AG04450 (cell line): ENCODE results near the gene BCLAF3. TPM values are rescaled to one million over a fixed set of nuclear protein-coding genes. Genes with fewer than 3 reads are reported as not detected.
A peak's percentile ranks its signal among the peaks of the same experiment; 100 is the strongest.

Experiments
- CTCF ChIA-PET: fragments of 300-600, 350-600 bp; formaldehyde crosslinking; extraction: SDS; loops from one replicate; lab custom pipeline; 2022; ENCODE audit warnings: antibody characterized with exemption, inconsistent platforms; lab: Charles Lee
- POLR2A ChIA-PET: fragments of 350-600 bp; formaldehyde crosslinking; extraction: SDS; loops from one replicate; lab custom pipeline; 2021; ENCODE audit warnings: antibody characterized with exemption, inconsistent platforms; lab: Yijun Ruan, JAX
- DNase-seq: peaks from one replicate; pipeline ENCODE4 v3.0.0-alpha.2; 2011; ENCODE audit warnings: low read depth, low spot score
- H3K27ac ChIP-seq: one replicate; pipeline ENCODE4 v1.5.1; 2012; ENCODE audit warnings: low read depth, low read length, control low read depth
- H3K27me3 ChIP-seq: one replicate; pipeline ENCODE4 v1.6.0; 2012; ENCODE audit warnings: low read length; ENCODE audit not compliant: control insufficient read depth, insufficient read depth
- H3K4me3 ChIP-seq: 2 replicates; pipeline ENCODE4 v1.5.1; 2011; ENCODE audit warnings: mild to moderate bottlenecking, low read depth, low read length, control low read depth
- H3K9me3 ChIP-seq: 2 replicates; pipeline ENCODE4 v1.5.1; 2012; ENCODE audit warnings: low read length; ENCODE audit not compliant: control insufficient read depth, insufficient read depth
- polyA plus RNA-seq: library from polyadenylated mRNA; depleted of rRNA; stranded (reverse); fragments of >200 nt; gene quantifications from 2 replicates; pipeline ENCODE4 v1.2.3, GENCODE V29; 2011; rRNA removed
- small RNA-seq: library from RNA; depleted of rRNA; stranded (forward); fragments of <200 nt; gene quantifications from one replicate; pipeline ENCODE3, GENCODE V24; 2012; ENCODE audit warnings: low read depth; ENCODE audit not compliant: insufficient read length
- TF ChIP-seq, protein P1 (sequence below): IDR thresholded peaks from 2 replicates; pipeline ENCODE4 v1.5.1; 2011; ENCODE audit warnings: low read depth, low read length, control low read depth, inconsistent platforms

The BCLAF3 gene
- polyA plus RNA-seq, 1 experiment: 2.8 TPM

DNA sequence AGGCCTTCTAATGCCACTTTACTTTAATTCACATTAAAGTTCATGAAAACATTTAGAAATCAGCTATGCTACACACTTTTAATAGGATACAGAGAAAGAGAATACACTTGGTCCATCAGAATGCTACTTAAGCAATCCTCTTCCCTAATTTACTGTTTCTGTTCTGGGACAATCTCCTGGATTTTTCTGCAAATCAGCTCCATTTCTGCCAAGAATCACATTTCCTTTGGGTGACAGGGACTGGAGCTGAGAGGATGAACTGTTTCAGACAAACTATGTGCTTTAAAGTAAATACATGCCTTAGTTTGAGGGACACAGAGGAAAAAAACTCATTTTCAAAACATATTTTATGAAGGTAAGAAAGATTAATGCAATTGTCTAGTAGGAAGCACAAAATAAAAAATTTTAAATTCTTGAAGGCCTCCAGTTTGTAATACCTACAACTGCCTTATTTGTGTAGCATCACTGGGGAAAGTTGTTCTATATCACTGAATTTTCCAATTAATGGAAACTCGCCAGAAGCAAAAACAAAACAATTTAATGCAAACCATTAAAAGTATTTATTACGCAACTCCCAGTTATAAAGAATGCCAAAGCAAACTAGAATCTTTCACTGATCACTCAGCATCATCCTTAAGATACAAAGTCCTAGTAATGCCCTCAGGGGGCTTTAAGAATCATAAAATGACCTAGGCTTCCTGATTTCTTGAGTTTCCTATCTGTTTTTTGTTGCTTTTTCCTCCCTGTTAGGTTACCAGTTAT lies 36.3 kb downstream of the BCLAF3 start:
- POLR2A ChIA-PET: no interaction called here
- Histone ChIP-seq H3K27ac (no peak overlapping the region), H3K9me3 (no peaks in the 10 kb centered on the region), H3K4me3 (no peak overlapping the region), H3K27me3 (no peaks in the 10 kb centered on the region)
- DNase-seq: no peak
- TF ChIP-seq, protein P1, sequence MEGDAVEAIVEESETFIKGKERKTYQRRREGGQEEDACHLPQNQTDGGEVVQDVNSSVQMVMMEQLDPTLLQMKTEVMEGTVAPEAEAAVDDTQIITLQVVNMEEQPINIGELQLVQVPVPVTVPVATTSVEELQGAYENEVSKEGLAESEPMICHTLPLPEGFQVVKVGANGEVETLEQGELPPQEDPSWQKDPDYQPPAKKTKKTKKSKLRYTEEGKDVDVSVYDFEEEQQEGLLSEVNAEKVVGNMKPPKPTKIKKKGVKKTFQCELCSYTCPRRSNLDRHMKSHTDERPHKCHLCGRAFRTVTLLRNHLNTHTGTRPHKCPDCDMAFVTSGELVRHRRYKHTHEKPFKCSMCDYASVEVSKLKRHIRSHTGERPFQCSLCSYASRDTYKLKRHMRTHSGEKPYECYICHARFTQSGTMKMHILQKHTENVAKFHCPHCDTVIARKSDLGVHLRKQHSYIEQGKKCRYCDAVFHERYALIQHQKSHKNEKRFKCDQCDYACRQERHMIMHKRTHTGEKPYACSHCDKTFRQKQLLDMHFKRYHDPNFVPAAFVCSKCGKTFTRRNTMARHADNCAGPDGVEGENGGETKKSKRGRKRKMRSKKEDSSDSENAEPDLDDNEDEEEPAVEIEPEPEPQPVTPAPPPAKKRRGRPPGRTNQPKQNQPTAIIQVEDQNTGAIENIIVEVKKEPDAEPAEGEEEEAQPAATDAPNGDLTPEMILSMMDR: no peak
- CTCF ChIA-PET: interaction anchor here (0.9 kb wide), 1 partner anchor 50 kb away, joined by 4 read pairs; no protein-coding TSS in a partner anchor

DNA sequence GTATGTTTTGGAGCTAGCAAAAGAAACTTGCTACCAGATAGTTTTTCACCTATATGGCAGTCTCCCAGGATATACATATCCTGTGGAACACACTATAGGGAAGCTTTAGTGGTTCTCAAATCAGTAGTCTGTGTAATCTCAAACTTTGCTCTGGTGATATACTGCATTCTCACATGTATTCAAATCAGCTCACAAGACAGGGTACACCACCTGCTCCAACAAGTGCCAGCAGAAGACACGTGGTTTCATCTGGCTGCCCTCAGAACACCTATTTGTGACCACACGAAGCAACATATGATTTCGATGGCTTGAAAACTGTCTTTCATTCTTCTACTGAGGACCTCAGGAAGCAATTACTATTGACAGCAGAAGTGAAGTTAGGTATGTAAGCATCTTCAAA lies 37.7 kb downstream of the BCLAF3 start:
- H3K27ac ChIP-seq: no peak overlapping the region
- DNase-seq: no peak
- no peaks in the 10 kb centered on the region for H3K9me3 ChIP-seq
- POLR2A ChIA-PET: no interaction called here
- CTCF ChIA-PET: interaction anchor here (0.6 kb wide), 1 partner anchor 64 kb away, joined by 6 read pairs; no protein-coding TSS in a partner anchor
- no peaks in the 10 kb centered on the region for H3K27me3 ChIP-seq
- no peak overlapping the region for H3K4me3 ChIP-seq
- TF ChIP-seq, protein P1: no peak

DNA sequence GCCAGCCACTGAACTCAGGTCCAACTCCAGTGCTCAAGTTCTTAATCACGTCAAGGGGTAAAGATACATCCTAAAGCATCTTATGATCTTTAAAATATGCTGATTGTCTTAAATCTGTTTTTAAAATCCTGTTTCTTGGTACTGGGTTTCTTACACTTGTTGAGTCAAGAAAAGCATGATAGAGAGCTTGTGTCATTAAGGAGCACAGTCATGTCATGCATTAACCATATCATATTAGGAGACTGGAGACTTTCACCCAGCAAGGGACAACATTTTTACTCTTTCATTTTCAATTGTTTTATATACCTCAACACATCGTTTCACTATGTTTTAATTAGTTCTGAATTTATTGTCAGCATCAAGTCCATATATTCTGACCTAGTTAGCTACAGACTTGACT lies 41.5 kb downstream of the BCLAF3 start:
- no peak overlapping the region for H3K4me3 ChIP-seq
- TF ChIP-seq, protein P1: no peak
- DNase-seq: no peak
- ChIA-PET POLR2A (no interaction called here), CTCF (no interaction called here)
- no peaks in the 10 kb centered on the region for H3K27me3 ChIP-seq
- H3K9me3 ChIP-seq: no peaks in the 10 kb centered on the region
- no peak overlapping the region for H3K27ac ChIP-seq

DNA sequence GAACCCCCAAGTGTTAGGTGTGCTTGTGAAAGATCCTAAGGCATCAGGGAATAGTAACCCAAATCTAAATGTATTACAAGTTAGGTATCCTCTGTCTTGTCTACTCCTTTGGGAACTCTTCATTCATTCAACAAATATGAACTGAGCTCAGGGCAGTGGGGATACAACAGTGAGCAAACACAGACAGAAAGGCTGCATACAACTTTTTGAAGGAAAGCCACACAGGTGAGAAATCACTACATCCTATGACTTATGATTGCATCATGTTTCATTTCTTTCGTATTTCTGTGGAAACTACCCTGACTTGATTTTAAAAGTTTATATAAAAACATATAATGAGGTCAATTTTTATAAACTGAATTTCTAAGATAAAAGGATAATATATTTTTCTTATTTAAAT lies 43.2 kb downstream of the BCLAF3 start:
- TF ChIP-seq, protein P1: no peak
- no peak for DNase-seq
- Histone ChIP-seq H3K9me3 (no peaks in the 10 kb centered on the region), H3K27me3 (no peaks in the 10 kb centered on the region), H3K4me3 (no peak overlapping the region), H3K27ac (no peak overlapping the region)
- ChIA-PET CTCF (no interaction called here), POLR2A (no interaction called here)

Small RNAs within 50 kb of the gene (small RNA-seq; reads per million reads assigned to genes)
- 18.8 reads per million, percentile 78 among the genes with 10 or more reads in this experiment for gene MIR23C
- not detected for gene RF00019

Other genes with a start within 250 kb of the BCLAF3 start
- gene SH3KBP1, start 103.5 kb downstream of the BCLAF3 start, polyA plus RNA-seq: 30.1 and 36.6 TPM in 2 replicates
- gene MAP7D2, start 125.8 kb upstream of the BCLAF3 start, polyA plus RNA-seq: 0.22 and 0.27 TPM in 2 replicates
- 49.6 and 83.9 TPM in 2 replicates for gene EIF1AX, start 150.8 kb upstream of the BCLAF3 start, polyA plus RNA-seq